Superior temporal gyrus (tissue), 1 donor: ENCODE results near the gene SERP2.

ENCODE experiments used
- DNase-seq: peaks from one replicate; pipeline ENCODE4 v3.0.0-alpha.2; 2016; ENCODE audit errors: extremely low spot score

SERP2 gene

DNA sequence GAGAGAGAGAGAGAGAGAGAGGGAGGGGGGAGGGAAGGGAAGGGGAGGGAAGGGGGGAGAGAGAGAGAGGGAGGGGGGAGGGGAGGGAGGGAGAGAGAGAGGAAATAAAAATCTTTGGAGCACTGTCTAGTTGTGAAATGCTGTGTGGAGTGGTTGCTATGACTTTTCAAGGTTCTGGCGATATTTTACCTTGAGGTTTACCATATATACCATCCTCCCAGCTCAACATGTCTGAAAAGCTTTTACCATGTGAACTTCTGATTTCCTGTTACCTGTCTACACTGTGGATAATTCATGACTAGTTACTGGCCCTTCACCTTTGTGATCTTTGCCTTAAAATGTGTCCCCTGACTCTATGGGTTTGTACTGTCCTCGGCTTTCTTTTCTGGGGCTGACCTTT lies 38.2 kb downstream of the SERP2 start:
- DNase-seq = no peak

DNA sequence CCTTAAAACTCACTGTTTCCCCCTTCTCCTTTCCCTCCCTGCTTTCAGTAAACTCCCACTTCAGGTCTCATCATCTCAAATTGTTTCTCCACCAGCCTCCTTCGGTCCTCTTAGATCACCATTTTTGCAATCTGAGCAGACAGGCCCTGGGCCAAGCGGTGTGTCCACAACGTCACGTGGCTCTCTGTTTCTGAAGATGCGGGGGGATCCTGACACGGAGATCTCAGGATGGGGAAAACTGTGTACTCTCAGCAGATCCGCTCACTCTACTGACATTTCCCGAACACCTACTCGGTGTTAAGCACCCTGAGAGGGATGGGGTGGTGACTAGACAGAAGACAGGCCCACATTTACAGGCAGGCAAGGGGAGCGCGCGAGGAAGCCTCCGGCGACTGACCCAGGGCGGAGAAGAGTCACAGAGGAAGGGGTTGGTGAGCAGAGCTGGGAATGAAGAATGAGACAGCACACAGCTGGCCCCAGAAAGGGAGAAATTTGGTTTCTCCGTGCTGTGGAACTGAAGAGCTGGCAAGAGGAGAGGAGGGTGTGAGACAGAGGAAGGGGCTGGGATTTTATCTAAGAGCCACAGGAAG lies 38.8 kb downstream of the SERP2 start:
- DNase-seq = no peak

DNA sequence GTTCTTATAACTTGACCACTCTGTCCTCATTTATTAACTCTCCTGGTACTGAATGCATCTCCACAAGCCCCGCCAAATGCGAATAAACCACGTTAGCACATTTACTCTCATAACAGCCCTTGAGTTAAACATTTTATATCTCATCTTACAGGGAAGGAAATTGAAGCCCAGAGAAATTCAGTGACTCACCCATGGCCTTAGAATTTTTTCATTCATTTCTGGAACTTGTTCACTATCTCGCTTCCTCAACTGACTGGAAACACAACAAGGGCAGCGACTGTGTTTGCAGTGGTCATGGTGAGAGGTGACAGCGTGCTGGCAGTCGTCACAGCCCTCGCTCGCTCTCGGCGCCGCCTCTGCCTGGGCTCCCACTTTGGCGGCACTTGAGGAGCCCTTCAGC lies 39.5 kb downstream of the SERP2 start:
- no peak for DNase-seq

DNA sequence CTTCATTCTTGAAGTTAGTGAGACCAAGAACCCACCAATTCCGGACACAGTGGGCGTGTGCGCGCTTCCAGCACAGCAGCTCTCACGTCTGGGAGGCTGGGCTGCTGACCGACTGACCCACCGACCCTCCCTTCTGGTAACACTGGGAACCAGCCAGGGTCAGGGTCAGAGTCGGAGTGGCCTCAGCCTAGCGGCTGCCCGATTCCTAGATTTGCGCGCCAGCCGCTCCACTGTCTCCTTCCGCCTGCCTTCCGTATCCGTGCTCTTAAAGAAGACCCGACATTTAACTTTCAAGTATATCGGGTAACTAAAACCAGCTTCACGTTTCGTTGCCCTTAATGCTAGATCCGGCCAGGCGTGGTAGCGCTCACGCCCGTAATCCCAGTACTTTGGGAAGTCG lies 41.1 kb downstream of the SERP2 start:
- no peak for DNase-seq

DNA sequence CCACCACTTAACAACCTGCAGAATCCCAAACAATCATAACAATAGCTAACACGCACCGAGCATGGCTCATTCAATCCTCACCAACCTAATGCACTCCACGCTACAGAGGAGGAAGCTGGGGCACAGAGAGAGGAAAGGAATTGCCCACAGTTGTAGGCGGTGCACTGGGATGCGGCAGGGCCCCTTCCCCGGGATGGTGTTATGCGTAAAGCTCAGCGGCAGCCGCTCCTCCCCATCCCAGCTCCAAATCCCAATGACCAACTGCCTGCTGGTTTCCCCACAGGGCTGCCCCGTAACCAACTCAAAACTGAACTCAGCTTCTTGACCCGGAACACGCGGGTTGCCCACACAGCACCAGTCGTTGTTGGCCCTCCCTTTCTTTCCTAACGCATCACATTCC lies 42.2 kb downstream of the SERP2 start:
- no peak for DNase-seq

DNA sequence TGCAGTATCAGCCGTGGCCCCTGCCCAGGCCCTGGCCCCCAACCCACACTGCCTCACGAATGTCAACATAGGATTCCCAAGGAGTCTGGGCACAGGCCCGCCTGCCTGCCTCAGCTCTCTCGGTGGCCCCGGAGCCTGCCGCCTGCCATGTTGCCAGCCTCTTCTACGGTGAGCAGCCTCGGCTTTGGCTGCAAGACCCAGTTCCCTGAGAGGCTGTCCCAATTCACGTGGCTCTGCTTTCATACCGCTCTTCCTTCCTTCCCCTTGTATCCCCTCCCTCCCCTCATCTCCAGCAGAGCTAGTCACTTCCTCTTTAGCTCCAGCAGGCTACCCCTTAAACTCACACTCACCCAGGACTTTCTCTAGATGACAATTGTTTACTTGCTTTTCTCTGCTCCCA lies 42.7 kb downstream of the SERP2 start:
- DNase-seq = no peak

DNA sequence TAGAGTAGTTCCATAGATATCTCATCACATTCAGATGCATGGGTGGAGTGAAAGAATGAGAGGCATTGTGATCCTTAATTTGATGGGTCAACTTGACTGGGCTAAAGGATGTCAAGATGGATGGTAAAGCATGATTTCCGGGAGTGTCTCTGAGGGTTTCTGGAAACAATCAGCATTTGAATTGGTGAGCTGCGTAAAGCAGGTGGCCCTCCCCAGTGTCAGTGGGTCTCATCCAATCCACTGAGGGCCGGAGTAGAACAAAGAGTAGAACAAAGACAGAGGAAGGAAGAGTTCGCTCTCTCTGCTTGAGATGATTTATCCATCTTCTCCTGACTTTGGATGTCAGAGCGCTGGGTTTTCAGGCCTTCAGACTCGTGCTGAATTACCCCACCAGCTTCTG lies 43.1 kb downstream of the SERP2 start:
- DNase-seq = no peak

DNA sequence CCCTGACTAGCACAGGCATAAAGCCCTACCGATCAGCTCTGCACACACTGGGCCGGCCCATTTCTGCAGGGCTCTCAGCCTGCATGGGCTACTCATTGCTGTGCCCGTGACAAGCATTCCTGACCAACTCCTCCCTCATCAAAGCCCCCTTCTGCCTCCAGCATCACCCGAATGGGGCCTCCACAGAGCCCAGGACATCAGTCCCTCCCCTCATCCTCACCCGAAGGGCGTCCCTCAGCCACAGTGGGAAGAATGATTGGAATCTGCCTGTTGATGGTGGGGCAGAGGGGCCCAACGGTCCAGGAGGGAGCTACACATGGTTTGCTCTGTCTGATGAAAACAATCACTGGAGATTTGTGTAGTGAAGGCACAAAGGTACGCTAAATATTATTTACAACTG lies 43.8 kb downstream of the SERP2 start:
- DNase-seq = no peak

DNA sequence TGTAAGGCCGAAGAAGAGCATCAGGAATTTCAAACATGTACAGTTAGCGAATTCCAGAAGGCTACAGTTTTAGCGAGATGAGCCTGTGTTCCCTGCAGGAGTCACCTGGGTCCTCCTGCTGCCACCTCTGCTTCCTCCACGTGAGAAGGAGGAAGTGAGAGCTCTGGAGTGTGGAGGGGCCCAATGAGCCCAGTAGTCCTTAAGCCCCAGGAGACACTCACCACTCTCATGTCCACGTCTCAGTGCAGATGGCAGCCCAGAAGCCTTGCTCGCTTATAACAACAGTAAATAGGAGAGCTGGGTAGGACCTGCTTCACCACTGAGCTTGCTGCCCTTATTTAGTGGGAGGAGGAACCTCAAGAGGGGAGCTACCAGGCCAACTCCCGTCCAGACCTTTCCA lies 44.3 kb downstream of the SERP2 start:
- no peak for DNase-seq

DNA sequence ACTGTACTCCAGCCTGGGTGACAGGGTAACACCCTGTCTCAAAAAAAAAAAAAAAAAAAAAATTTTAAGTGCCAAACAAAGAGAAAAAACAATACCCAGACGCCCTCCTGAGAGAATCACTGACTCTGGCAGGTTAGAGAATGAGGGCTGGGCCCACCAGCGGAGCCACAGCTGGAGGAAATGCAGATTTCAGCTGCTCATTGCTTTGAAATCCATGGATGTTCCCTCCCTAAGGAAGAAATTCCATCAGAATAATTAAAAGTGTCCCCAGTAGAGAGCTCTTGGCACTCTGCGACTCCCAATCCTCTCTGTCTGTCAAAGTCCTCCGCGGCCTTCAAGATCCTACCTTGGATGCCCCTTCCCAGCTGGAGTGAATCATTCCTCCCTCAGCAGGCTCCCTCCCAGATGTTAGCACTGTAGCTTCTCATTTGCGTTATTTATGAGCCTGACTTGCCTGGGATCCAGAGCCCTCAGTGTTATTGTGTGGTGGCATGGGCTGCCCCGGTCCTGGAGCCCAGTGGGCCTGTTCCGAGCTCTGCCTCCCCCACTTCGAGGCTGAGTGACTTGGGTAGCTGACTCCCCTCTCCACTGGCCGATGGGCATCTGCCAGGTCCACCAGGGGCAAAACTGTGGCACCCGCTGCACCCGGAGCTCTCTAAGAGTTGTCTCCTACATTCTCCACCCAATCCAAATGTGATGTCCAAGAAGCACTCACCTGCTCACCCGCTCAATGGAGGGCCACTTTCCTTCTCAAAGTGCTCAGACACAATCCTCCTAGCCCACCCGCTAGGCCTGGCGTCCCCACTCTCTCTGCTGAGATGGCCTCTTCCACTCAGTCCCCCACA lies 47.0 kb downstream of the SERP2 start:
- no peak for DNase-seq

DNA sequence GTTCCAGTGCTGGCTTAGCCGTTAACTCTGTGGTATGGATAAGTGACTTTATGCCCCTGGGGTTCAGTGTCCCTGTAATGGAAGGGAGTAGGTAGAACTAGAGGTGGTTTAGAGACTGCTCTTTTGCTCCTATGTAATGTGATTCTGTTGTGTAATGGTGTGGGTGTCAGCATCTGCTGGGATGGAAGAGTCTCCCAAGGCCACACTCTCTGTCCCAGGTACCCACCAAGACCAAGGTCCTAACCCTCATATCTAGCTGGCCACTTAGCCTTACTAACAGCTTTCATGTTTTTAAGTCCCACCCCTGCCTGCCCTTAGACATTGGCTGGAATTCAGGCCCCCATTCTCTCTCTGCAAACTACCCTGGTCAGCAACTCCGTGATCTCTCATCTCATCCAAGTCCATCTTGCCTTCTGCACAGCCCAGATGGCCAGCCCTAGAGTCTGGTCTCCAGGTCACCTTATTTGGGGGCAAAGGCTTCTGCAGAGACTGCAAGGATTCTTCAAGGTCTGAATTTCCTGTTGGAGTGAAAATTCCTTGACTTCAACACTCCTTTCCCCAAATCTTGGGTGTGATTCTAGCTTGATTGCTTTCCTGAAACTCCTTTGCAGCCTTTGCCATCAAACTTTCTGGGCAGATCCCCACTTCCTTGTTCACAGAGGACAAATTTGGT lies 48.4 kb downstream of the SERP2 start:
- DNase-seq = no peak

DNA sequence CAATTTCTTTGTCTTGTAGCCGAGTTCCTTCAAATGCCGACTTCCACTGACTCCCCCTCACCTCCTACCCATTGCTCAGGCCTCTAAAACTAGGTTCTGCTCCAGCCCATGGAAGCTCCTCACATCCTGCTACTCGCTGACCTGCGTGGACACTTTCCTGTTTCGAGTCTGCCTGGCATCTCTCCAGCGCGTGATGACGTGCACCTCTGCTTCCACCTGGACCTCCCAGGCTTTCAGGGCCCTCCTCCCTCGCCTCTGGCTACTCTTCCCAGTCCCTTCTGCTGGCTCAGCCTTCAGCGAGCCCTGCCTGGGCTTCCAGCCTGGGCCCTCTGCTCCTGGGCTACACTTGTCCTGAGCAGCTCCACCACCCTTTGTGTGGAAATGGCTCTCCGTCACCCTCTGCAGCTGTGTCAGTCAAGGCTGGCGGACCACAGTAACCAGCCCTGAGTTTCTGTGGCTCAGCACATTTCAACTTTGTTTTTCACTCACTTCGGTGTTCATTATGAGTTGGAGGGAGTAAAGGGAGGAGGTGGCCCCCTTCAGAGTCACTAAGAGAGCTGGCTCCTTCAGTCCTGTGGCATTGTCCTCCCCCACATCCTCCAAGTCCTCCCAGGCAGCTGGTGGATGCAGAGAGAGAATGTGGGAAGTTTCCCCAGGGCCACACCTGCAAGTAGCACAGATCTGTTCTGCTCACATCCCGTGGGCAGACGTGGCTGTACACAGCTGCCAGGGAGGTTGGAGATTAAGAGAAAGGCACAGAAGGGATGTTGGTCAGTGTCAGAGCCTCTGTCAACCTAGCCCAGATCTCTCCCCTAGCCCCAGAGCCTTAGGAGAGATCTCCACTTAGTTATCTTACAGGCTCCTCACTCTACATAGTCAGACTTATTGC lies 49.4 kb downstream of the SERP2 start:
- DNase-seq = no peak

DNA sequence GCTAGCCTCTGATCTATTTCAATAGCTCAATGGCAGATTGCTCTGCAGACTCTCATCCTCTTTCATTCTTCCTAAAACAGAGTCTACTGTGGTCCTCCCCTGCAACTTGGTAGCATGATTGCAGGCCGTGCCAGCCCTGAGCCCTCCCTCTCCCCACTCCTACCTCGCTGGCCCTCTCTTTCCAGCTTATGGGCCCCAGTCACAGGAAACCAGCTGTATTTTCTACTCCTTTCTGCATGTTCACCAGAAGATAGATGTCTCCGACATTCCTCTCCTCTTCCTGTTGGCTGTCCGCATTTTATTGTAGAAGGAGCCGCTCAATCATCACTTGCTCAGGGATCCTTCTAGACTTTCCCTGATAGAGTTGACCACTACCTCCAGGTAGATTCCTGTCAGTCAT lies 50.2 kb downstream of the SERP2 start:
- DNase-seq = no peak

DNA sequence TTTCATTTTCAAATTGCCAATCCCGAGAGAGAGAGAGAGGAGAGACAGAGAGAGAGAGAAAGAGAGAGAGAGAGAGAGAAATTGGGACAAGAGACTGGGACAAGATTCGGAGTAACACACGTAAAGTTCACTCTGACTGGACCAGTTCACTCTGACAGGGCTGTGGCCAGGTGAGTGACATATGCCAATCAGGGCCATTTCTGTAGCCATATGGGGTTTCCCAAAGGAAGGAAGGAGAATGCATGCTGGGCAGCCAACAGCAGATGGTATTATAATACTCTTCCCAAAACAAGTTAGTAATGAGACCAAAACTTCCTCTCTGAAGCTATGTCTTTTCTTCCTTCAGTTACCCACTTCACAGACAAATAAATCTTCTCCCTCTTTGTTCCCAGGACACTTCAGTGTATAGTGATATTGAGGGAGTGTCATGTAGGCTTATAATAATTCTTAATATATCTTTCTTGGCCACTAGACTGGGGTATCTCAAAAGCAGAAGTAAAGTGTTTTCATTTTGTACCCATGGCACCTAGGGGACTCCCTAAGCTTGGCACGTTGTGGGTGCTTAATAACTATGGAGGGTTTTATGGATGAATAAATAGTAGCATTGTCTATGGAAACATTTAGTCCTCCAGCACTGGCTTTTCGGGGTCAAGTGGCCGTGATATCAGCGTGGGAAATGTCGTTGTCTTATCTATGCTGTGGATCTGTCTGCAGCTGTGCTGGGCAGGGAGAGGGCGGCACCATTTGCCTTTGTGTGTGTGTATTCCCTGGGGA lies 51.6 kb downstream of the SERP2 start:
- DNase-seq = no peak

DNA sequence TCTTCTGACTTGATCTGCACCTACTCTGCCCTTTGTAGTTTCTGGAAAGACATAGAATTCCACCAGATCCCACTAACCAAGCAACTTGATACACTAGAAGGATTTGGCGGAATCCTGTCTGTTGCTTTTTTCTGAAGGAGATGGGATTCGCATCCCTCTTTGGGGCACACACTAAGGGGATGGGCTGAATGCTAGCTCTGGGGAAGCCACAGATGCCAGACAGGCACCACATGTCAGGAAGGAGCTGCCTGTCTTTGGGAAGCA lies 52.1 kb downstream of the SERP2 start:
- DNase-seq = no peak

DNA sequence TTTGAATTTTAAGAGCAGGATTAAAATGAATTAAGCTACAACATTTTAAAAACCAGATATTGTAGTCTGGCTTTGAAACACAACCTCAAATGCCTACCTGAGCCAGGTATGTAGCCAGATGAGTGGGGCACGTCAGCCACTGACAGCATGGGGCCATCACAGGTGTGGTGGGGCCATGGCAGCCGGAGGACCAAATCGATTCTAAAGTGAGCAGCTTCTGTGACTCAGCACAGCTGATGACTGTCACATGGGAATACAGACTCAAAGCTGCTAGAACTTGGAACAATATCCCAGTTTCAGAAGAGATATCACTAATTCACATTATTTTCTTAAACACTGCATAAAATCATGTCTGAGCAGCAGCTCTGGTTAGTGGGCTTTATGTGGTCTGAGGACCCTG lies 52.8 kb downstream of the SERP2 start:
- peak; percentile 23 for DNase-seq

DNA sequence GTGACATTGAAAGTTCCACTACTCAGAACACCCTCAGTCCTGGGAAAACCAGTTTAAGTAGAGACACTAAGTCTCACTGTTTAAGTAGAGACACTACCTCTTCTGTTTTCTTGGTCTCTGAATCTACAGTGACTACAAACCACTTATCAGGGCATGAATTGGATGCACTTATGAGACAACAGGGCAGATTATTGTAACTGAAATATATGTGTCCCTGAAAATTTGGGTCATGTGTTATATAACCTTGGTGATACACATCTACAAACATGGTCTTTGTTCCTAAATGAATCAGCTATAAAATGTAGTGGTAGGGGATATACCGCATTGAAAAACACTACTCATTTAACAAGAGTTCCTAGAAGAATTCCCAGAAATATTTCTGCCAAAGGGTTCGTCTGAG lies 55.7 kb downstream of the SERP2 start:
- DNase-seq = peak; percentile 21

DNA sequence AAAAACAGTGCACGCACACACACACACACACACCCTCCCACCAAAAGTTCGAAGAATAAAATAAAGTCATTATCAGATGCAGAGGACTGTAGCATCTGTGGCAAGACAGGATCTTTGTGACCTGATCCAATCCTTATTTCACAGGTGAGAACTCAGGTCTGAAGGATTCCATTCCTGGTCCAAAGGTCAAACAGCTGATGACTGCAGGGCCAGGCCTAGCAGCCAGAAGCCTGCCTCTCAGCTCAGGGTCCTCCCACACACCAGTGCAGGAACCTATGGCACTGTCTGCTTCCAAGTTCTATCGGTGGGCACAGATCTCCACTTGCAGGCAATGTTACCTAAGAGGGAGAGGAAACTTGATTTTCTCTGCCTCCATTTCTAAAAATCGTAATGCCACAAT lies 57.5 kb downstream of the SERP2 start:
- DNase-seq = peak; percentile 20

DNA sequence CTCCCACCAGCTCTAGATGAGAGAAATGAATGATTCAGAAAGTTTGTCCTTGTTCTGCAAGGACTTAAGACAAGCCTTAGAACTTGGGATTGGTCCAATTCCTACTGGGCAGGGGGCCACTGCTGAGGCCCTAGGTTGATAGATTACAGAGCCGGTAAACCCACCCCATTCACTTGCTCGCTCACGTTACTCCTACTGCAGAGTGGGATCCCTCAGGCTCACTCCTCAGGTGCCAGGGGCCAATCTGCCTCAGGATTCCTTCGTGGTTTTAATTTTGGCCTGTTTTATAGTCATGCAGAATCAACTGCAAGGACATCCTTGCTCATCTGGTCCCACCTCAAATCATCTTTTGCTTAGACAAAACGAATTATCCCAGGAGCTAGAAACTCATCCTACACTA lies 59.0 kb downstream of the SERP2 start:
- peak; percentile 45 for DNase-seq

DNA sequence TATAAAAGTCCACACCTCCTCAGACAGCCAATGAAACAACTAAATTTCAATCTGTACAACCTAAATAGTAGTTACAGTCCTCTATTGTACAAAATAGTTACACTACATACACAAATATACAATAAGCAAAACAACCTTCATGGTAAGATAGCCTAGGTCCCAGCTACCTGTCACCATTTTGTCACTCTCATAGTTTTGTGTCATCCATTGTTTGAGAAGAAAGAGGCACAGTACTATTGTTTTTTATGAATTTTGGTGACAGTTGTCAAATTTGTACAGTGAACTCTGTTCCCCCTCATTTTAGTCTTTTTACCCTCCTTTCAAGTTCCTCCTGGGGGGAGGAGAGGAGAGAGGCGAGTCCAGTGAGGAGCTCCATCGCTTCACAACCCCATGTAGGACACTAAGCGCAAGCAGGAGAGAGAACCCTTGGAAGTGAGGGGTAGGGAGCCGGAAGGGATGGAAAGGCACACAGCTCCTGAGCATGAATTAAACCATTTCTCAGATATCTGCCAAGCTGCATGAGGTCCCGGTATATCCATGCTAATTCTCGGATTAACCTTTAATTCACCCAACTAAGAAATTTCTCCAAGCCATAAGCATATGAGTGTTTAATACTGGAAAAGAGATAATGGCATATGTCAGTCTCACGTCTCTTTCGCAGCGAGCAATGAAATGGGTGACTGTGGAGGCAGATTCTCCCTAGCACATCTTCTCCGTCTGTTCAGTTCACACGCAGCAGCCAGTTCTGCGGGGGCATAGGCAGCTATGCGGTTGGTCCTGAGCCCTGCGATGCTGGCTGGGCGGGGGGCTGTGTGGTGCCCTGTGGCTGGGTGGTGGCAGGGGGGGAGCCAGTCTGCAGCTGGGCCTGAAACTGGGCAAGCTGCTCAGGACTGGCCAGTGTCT lies 60.5 kb downstream of the SERP2 start:
- DNase-seq = peak; percentile 22

DNA sequence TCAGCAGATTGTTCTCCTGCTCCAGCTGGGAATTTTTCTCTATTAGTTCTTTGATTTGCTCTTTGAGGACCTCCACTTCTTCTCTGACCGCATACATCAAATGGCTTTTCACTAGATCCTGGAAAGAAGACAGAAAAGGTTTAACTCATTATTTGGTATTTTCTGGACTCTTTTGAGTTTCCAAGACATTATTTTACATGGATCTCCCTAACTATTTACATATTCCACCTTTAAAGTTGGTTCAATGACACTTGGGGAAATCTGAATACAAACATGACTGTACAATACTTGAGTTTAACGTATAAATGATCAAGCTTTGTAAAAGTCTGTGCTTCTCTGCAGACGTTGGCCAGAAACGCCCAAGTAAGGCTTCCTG lies 61.1 kb downstream of the SERP2 start:
- peak; percentile 67 for DNase-seq
